ENCODE results near the gene ZNF660. TPM values are rescaled to one million over a fixed set of nuclear protein-coding genes. Genes with fewer than 3 reads are reported as not detected.
"Not testable (repeated sequence)": the region's sequence is repeated elsewhere in the genome, so short reads cannot be mapped to it uniquely, and the experiment has no call there.

The ZNF660 gene
- total RNA-seq, 1 donor from 2014 or later, result 2.5 TPM

DNA sequence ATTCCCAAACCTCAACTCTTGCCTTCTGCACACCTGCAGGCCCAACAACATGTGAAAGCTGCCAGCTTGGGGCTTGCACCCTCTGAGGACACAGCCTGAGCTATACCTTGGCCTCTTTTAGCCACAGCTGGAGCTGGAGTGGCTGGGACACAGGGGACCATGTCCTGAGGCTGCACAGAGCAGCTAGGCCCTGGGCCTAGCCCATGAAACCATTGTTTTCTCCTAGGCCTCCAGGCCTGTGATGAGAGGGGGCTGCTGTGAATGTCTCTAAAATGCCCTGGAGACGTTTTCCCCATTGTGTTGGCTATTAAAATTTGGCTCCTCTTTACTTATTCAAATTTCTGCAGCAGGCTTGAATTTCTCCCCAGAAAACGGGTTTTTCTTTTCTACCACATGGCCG is 22.6 kb upstream of the ZNF660 start:
- no peak for DNase-seq (ENCODE audit: low read depth)
- H3K4me3 ChIP-seq (ENCODE audit: low read depth, low read length), result no peak overlapping the region
- no peak for TF ChIP-seq CTCF (conservative IDR thresholded peaks at IDR 0.05; ENCODE audit: low read depth, low read length)

DNA sequence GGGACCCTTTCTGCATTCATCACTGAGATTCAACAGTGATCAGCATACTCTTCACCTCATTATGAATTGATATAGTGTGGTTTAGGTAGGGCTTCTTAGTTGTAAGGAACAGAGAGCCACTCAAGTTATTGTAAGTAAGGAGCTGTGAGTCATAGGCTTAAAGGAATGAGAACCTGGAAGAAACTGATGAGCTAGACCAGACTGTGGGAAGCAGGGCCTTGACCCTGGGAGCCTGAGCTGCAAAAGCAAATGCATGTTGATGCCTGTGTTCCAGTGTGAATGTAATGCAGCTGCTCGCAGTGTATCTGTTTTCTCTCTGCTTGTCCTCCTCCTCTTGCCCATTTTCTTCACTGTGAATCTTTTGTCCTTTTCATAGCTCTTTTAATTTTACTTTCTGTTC is 16.2 kb upstream of the ZNF660 start:
- TF ChIP-seq CTCF (conservative IDR thresholded peaks at IDR 0.05; ENCODE audit: low read depth, low read length), result no peak
- no peak for DNase-seq (ENCODE audit: low read depth)
- H3K4me3 ChIP-seq (ENCODE audit: low read depth, low read length), result no peak overlapping the region

GRCh38 chr3:44571024-44571423 is 13.7 kb upstream of the ZNF660 start:
- no peak for TF ChIP-seq CTCF (conservative IDR thresholded peaks at IDR 0.05; ENCODE audit: low read depth, low read length)
- no peak for DNase-seq (ENCODE audit: low read depth)
- no peak overlapping the region for H3K4me3 ChIP-seq (ENCODE audit: low read depth, low read length)

GRCh38 chr3:44576613-44577012 is 8.2 kb upstream of the ZNF660 start:
- H3K4me3 ChIP-seq (ENCODE audit: low read depth, low read length), result no peak overlapping the region
- DNase-seq (ENCODE audit: low read depth), result no peak
- no peak for TF ChIP-seq CTCF (conservative IDR thresholded peaks at IDR 0.05; ENCODE audit: low read depth, low read length)

DNA sequence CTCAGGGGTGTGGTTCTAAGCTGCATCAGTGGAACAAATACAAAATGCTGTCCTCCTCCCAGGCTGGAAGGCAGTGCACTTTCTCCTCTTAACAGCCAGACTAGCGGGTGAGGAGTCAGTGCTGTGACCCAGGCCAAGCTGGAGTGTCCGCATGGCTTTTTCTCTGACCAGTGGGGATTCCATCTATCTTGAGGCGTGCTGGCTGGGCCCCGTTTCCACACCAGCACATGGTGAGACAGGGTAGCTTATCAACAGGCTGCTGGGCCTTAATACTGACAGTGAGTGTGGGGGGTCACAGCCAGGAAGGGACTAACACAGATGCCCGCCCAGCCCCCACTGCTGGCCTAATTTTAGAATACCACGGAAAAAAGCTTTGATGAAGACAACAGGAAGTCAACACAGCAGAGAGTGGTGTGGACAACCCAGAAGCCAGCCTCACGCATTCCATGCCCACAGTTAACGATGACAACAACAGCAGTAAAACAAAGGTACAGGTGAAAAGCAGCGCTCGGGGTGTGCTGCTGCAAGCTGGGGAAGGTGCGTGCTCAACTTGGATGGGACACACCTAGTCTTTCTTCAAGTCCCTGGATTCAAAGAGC is 7.3 kb upstream of the ZNF660 start:
- not testable (repeated sequence) for H3K4me3 ChIP-seq (ENCODE audit: low read depth, low read length); DNase-seq (ENCODE audit: low read depth)

GRCh38 chr3:44578316-44578715 is 6.4 kb upstream of the ZNF660 start:
- not testable (repeated sequence) for DNase-seq (ENCODE audit: low read depth); H3K4me3 ChIP-seq (ENCODE audit: low read depth, low read length)

- DNase-seq (ENCODE audit: low read depth); H3K4me3 ChIP-seq (ENCODE audit: low read depth, low read length): not testable (repeated sequence)
These were observed 5.7 kb upstream of the ZNF660 start for GRCh38 chr3:44578924-44579515.

- DNase-seq (ENCODE audit: low read depth); H3K4me3 ChIP-seq (ENCODE audit: low read depth, low read length): not testable (repeated sequence)
These were observed 5.0 kb upstream of the ZNF660 start for GRCh38 chr3:44579749-44580148.

DNA sequence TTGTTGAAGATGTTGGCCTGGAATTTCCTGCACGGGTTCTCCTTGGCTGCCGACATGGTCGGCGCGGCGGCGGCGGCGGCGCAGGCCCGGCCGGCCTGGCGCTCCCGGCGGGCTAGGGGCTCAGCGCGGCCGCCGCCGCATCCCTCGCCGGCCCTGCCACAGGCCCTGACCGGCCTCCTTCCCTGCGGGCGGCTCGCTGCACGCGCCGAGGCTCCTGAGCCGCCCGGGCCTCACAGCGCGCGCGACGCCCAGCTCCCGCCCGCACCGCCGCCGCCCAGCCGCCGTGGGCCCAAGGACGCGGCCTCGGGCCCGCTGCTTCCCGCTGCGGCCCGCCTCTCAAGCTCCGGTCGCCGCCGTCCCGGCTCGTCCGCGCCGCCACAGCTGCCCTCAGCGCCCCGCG is 3.8 kb upstream of the ZNF660 start:
- DNase-seq (ENCODE audit: low read depth); H3K4me3 ChIP-seq (ENCODE audit: low read depth, low read length): not testable (repeated sequence)

GRCh38 chr3:44596621-44597020 is 11.9 kb downstream of the ZNF660 start:
- no peak overlapping the region for H3K4me3 ChIP-seq (ENCODE audit: low read depth, low read length)
- DNase-seq (ENCODE audit: low read depth), result no peak
- TF ChIP-seq CTCF (conservative IDR thresholded peaks at IDR 0.05; ENCODE audit: low read depth, low read length), result no peak
